Measurements from ENCODE around the gene METTL17.

METTL17 gene

GRCh38 chr14:20970983-20971704 lies 18.6 kb upstream of the METTL17 start:
- H3K4me3 ChIP-seq (ENCODE audit: control insufficient read depth, low read depth, low read length), result peak overlapping the region; percentile 80
- TF ChIP-seq CTCF (IDR thresholded peaks at IDR 0.05; ENCODE audit: control insufficient read depth, insufficient read depth, low read depth, low read length, missing control alignments), result peak; percentile 100
- no peak for DNase-seq (ENCODE audit: low read depth)

- peak overlapping the region; percentile 80 for H3K4me3 ChIP-seq (ENCODE audit: control insufficient read depth, low read depth, low read length)
- DNase-seq (ENCODE audit: low read depth), result no peak
- TF ChIP-seq CTCF (IDR thresholded peaks at IDR 0.05; ENCODE audit: control insufficient read depth, insufficient read depth, low read depth, low read length, missing control alignments), result no peak
Measured at GRCh38 chr14:20971705-20972021, 18.1 kb upstream of the METTL17 start.

DNA sequence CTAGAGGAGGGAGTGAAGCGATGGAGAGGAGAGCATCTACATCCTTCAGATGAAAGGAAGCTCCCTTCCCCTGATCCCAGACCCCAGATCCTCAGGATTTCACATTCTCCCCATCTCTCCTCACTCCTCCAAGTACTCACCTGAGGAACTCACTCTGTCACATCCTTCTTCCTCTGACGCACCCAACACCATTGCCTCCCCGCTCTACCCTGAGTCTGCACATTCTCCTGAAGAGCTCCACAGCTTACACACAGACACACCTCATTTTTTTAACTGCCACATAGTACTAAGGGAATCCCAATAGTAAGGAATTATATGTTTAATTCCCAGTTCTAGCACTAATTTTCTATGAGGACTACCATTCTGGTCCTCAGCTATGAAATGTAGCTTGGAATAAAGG lies 16.3 kb upstream of the METTL17 start:
- no peak for TF ChIP-seq CTCF (IDR thresholded peaks at IDR 0.05; ENCODE audit: control insufficient read depth, insufficient read depth, low read depth, low read length, missing control alignments)
- no peak overlapping the region for H3K4me3 ChIP-seq (ENCODE audit: control insufficient read depth, low read depth, low read length)
- DNase-seq (ENCODE audit: low read depth), result no peak

DNA sequence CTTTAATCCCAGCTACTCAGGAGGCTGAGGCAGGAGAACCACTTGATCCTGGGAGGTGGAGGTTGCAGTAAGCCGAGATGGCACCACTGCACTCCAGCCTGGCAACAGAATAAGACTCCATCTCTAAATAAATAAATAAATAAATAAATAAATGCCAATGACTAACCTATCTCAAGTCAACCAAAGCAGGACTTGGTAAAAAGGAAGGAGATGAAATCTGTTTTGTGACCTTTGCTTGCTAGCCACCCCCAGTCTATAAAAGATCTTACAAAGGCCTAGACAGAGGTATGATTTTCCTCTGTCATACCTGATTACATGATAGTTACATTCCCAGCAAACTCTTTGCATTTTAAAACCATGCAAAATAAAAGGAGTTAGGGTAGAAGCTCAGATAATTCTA lies 13.5 kb upstream of the METTL17 start:
- H3K4me3 ChIP-seq (ENCODE audit: control insufficient read depth, low read depth, low read length), result no peak overlapping the region
- TF ChIP-seq CTCF (IDR thresholded peaks at IDR 0.05; ENCODE audit: control insufficient read depth, insufficient read depth, low read depth, low read length, missing control alignments), result no peak
- DNase-seq (ENCODE audit: low read depth), result no peak

- H3K4me3 ChIP-seq (ENCODE audit: control insufficient read depth, low read depth, low read length), result no peak overlapping the region
- no peak for DNase-seq (ENCODE audit: low read depth)
- TF ChIP-seq CTCF (IDR thresholded peaks at IDR 0.05; ENCODE audit: control insufficient read depth, insufficient read depth, low read depth, low read length, missing control alignments), result no peak
Measured at GRCh38 chr14:20978687-20979086, 11.1 kb upstream of the METTL17 start.

DNA sequence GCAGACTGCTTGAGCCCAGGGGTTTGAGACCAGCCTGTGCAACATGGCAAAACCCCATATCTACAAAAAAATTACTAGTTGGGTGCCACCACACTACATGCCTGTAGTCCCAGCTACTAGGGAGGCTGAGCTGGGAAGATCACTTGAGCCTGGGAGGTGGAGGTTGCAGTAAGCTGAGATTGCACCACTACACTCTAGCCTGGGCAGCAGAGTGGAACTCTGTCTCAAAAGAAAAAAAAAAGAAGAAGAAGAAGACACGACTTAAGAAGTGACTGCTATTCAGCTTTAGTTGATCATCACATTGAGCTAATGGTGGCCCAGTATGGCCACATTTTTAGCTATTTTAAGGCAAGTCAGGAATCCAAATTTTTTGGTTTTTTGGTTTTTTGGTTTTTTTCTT lies 8.9 kb upstream of the METTL17 start:
- no peak for TF ChIP-seq CTCF (IDR thresholded peaks at IDR 0.05; ENCODE audit: control insufficient read depth, insufficient read depth, low read depth, low read length, missing control alignments)
- H3K4me3 ChIP-seq (ENCODE audit: control insufficient read depth, low read depth, low read length), result no peak overlapping the region
- no peak for DNase-seq (ENCODE audit: low read depth)

All from AG09309 (cell line).